GM21390 (cell line): Measurements from ENCODE around the gene DDX28.

Source experiments
- ATAC-seq: cut with Tn5 transposase; IDR thresholded peaks from one replicate; pipeline ENCODE4 v1.9.1; 2021; ENCODE audit not compliant: unreplicated experiment

Gene DDX28

GRCh38 chr16:68022728-68023537 is at the start of gene DDX28, which contains the start of gene DUS2:
Gene DDX28 (minus strand): TSS chr16:68023232. CDS start chr16:68023202, 30 bp downstream.
Gene DUS2 (plus strand): TSS chr16:68023284. CDS start chr16:68038024, 14,740 bp downstream.
- peak; percentile 68 for ATAC-seq

DNA sequence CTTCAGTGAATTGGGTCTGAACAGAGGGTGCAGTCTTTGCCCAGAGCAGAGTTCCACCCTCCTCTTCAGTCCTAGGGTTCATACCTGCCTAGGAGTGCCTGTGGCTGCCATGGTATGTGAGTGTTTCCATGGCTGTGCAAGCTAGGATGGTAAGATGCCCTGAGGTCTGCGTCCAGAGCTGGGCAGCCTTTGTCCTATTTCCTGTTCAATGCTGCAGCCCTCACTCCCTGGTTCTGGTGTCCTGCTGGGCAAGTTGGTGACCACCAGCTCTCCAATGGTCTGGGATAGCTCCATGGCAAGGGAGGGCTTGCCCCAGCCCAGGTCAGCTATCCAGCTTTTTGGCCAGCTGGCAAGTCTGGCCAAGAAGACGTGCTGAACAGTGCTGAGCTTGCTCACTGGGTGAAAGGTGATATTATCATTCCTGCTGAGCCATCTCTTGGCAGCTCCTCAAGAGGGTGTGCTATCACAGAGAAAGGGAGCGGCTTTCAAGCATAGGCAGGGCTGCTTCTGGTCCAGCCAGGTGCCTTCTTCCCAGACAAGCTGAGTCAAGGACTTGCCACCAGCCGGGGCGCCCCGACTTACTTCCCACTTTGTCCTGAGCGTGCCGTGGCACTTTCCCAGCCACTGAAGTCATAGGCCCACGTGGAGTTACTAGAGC is 49.1 kb upstream of the DDX28 start:
- ATAC-seq, result no peak

- no peak for ATAC-seq
Measured at GRCh38 chr16:68071518-68071901, 48.5 kb upstream of the DDX28 start.

GRCh38 chr16:68070806-68071517 is 47.9 kb upstream of the DDX28 start:
- ATAC-seq, result no peak

DNA sequence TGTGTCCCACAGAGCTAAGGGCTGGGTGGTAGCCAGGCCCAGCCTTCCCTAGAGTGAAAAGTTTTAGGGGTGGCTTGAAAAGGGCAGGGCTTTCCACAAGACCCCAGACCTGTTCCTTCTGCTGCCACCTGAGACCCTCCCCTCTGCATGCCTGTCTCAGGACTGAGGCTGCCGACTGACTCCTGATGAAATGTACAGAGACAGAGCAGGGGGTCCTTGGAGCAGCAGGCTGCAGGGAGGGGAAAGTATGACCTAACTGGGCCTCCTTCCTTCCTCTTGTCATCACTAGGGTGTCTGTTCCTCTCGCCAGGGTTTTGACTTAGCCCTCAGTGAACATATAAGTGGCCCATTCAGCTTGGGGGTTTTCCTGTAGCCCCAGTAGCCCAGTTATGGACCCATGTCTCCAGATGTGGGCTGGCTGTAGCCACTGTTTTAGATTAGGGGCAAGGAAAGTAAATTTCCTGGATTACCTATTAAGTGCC is 47.3 kb upstream of the DDX28 start:
- ATAC-seq, result no peak

GRCh38 chr16:68069511-68070248 is 46.6 kb upstream of the DDX28 start:
- no peak for ATAC-seq

- no peak for ATAC-seq
Measured at GRCh38 chr16:68068926-68069325, 45.9 kb upstream of the DDX28 start.

DNA sequence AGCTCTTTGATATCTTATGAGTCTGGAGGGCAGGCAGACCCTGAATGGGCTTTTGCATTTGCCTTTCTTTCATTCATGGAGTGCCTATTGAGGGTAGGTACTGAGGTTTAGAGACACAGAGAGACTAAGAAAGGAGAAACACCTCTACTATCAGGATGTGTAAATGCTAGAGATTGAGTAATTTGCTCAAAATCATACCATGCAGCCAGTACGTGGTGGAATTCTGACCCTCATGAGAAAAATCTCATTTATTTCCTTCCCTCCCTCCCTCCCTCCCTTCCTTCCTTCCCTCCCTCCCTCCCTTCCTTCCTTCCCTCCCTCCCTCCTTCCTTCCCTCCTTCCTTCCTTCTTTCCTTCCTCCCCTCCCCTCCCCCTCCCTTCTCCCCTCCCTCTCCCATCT is 43.7 kb upstream of the DDX28 start:
- ATAC-seq, result no peak

GRCh38 chr16:68065716-68066305 is 42.8 kb upstream of the DDX28 start:
- ATAC-seq, result no peak

- ATAC-seq, result no peak
Measured at GRCh38 chr16:68064791-68065365, 41.8 kb upstream of the DDX28 start.

DNA sequence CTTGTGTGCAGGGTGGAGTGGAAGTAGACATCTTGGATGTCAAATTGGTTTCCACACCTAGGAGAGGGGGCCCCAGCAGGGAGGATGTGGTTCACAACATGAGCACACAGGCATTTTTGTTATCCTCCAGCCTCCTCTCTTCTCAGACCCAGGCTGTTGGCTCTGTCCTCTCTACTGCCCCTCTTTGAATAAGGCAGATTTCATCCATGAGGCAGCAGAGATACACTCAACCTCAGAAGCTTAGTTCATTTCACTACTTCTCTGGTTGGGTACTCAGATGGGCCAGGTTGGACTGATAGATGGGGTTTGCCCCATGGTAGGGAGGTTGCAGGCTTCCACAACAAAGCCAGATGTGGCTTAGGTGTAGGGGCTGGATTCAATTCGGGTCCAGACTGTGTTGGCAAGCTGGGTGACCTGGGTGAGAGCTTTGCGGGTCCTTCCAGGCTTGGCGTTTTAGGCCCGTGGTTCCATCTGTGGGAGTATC is 39.9 kb upstream of the DDX28 start:
- no peak for ATAC-seq

- no peak for ATAC-seq
Measured at GRCh38 chr16:68061396-68061795, 38.4 kb upstream of the DDX28 start.

DNA sequence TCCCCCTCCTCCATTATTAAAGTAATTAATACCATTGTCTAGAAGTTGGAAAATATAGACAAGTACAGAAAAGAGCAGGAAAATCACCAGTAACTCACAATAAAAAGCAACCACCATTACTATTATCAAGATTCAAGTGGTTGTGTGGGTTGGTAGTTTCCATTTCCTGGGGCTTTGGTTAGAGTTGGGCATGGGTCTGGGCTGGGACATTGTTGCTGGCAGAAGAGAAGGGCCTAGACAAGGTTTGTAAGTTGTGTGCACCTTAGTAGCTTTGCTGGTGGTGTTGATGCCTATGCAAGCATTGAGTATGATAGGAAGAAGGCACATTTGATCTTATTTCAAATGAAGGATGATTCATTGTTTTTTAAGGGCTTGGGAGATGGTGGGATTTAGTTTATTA is 36.8 kb upstream of the DDX28 start:
- no peak for ATAC-seq

GRCh38 chr16:68055395-68055794 is 32.4 kb upstream of the DDX28 start:
- ATAC-seq, result no peak

DNA sequence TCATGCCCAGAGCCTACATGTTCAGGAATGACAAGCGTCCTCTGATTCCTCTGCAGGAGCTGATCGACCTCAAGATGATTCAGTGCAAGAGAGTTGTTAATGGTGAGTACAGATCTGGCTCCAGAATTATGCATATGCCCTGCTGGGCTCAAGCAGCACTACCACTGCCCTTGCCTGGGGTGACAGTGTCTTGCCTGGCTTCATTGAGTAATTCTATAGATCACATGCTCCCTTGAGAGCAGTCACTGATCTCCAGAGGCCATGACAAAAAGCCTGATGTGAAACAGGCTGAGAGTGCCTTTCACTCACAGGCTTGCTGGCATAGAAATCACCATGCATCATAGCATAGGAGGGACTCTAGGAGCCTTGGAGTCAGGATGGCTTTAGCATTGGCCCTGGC is 26.4 kb upstream of the DDX28 start:
- no peak for ATAC-seq

DNA sequence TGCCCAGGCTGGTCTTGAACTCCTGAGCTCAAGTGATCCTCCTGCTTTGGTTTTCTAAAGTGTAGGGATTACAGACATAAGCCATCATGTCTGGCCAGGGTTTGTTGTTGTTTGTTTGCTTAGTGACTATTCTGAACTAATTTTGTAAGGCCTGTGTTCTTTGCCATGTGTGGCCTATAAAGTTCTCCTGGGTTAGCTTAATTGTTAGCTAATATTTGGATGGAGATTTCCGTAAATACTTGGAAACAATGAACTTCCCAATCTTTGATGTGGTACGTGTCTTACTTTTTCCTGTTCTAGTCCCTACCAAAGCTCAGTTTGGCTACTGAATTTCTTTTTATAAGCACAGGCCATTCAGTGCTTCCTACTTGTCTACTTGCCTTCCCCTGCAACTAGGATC is 25.0 kb upstream of the DDX28 start:
- no peak for ATAC-seq

- ATAC-seq, result no peak
Measured at GRCh38 chr16:68046106-68046505, 23.1 kb upstream of the DDX28 start.

DNA sequence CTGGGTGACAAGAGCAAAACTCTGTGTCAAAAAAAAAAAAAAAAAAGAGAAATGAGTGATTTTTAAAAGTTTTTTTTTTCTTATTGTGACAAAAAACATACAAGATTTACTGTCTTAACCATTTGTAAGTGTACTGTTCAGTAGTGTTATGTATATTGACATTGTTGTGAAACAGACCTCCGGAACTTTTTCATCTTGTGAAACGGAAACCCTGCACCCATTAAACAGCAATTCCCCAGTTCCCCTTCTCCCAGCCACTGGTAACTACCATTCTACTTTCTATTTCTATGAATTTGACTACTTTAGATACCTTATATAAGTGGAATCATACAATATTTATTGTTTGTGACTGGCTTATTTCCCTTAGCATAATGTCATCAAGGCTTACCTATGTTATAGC is 18.8 kb upstream of the DDX28 start:
- no peak for ATAC-seq

DNA sequence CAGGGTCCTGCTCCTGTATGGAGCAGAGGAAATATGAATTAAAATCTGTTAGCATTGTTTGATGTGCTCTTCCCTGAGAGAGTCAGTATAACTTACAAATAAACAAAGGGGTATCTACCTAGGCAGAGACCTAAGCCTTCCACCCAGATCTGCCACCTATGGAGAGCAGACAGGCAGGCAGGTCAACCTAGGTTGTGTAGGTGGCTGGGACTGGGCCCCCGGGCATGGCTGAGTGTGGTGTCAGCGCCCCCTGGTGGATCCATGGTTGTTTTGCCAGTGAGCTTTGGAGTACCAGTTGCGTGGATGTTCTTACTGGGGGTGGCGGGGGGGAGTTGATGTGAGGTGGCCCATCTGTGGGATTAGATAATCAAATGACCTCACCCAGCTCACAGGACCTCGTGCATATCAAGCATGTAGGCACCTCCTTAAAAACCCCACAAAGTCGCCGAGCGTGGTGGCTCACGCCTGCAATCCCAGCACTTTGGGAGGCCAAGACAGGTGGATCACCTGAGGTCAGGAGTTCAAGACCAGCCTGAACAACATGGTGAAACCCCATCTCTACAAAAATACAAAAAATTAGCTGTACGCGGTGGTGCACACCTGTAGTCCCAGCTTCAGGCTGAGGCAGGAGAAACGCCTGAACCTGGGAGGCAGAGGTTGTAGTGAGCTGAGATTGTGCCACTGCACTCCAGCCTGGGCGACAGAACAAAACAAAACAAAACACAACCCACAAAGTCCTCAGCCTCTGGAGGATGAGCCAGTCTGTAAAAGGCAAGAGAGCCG is 17.7 kb upstream of the DDX28 start:
- no peak for ATAC-seq
